ENCODE measurements around the gene FRMD4A.

- TF ChIP-seq, protein P1, sequence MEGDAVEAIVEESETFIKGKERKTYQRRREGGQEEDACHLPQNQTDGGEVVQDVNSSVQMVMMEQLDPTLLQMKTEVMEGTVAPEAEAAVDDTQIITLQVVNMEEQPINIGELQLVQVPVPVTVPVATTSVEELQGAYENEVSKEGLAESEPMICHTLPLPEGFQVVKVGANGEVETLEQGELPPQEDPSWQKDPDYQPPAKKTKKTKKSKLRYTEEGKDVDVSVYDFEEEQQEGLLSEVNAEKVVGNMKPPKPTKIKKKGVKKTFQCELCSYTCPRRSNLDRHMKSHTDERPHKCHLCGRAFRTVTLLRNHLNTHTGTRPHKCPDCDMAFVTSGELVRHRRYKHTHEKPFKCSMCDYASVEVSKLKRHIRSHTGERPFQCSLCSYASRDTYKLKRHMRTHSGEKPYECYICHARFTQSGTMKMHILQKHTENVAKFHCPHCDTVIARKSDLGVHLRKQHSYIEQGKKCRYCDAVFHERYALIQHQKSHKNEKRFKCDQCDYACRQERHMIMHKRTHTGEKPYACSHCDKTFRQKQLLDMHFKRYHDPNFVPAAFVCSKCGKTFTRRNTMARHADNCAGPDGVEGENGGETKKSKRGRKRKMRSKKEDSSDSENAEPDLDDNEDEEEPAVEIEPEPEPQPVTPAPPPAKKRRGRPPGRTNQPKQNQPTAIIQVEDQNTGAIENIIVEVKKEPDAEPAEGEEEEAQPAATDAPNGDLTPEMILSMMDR (conservative IDR thresholded peaks at IDR 0.05 in 1 of 2, IDR thresholded peaks at IDR 0.05 in 1 of 2; ENCODE audit: extremely low read depth in 1 of 2, insufficient read depth in 1 of 2, low read depth in 1 of 2, low read length in 2 of 2), result no peak
- no peak for TF ChIP-seq EZH2 (IDR thresholded peaks at IDR 0.05; ENCODE audit: borderline replicate concordance, low read length)
Measured at GRCh38 chr10:14071956-14072355, 258.8 kb downstream of the FRMD4A start.
